Measurements from ENCODE around the gene SLF2. TPM values are rescaled to one million over a fixed set of nuclear protein-coding genes. Genes with fewer than 3 reads are reported as not detected.

The SLF2 gene
- total RNA-seq, 1 experiment from 2014 or later, result 14.3 TPM

- Mint-ChIP-seq H3K9me3 (no peaks in the 10 kb centered on the region), H3K4me1 (peaks cover 31% of the 10 kb centered on the region), H3K27ac (no peak overlapping the region), H3K4me3 (no peak overlapping the region), H3K27me3 (ENCODE audit: low read depth) (peaks cover 34% of the 10 kb centered on the region), H3K36me3 (no peaks in the 10 kb centered on the region)
- ChIA-PET POLR2A (interaction anchor here (0.7 kb wide), 1 partner anchor 303 kb away, joined by 7 read pairs; no protein-coding TSS in a partner anchor), CTCF (interaction anchor here (0.6 to 10.2 kb wide), 14 partner anchors 9 to 365 kb away, joined by 3 to 167 read pairs (median 4); partner anchors contain the start of genes HIF1AN and PAX2)
- no peak for TF ChIP-seq NFYB (CRISPR knock-in tag; conservative IDR thresholded peaks at IDR 0.05; ENCODE audit: low read depth)
- TF ChIP-seq FOXP1 (CRISPR knock-in tag; IDR thresholded peaks at IDR 0.05; ENCODE audit: borderline replicate concordance), result no peak
- no peak for TF ChIP-seq ZBTB43 (CRISPR knock-in tag; IDR thresholded peaks at IDR 0.05)
- no peak for TF ChIP-seq OVOL2 (CRISPR knock-in tag; IDR thresholded peaks at IDR 0.05; ENCODE audit: borderline replicate concordance)
- no peak for TF ChIP-seq MYBL2 (CRISPR knock-in tag; IDR thresholded peaks at IDR 0.05)
- no peak for TF ChIP-seq ATF6 (CRISPR knock-in tag; IDR thresholded peaks at IDR 0.05)
- TF ChIP-seq ZNF512 (CRISPR knock-in tag; IDR thresholded peaks at IDR 0.05; ENCODE audit: borderline replicate concordance), result no peak
- DNase-seq (ENCODE audit: low spot score), result no peak
- no peak for ATAC-seq
Measured at GRCh38 chr10:100873827-100874326, 38.9 kb upstream of the SLF2 start.

- Mint-ChIP-seq H3K4me3 (no peak overlapping the region), H3K36me3 (no peaks in the 10 kb centered on the region), H3K27ac (no peak overlapping the region), H3K27me3 (ENCODE audit: low read depth) (peaks cover 28% of the 10 kb centered on the region), H3K9me3 (no peaks in the 10 kb centered on the region), H3K4me1 (peaks cover 31% of the 10 kb centered on the region)
- DNase-seq (ENCODE audit: low spot score), result no peak
- POLR2A ChIA-PET, result interaction anchor here (0.7 kb wide), 1 partner anchor 304 kb away, joined by 7 read pairs; no protein-coding TSS in a partner anchor
- no peak for ATAC-seq
- TF ChIP-seq ZNF396 (CRISPR knock-in tag; IDR thresholded peaks at IDR 0.05; ENCODE audit: borderline replicate concordance) (no peak), ZNF532 (CRISPR knock-in tag; IDR thresholded peaks at IDR 0.05; ENCODE audit: borderline replicate concordance) (no peak), PRDM15 (CRISPR knock-in tag; IDR thresholded peaks at IDR 0.05) (no peak), FOXP1 (CRISPR knock-in tag; IDR thresholded peaks at IDR 0.05; ENCODE audit: borderline replicate concordance) (no peak), PREB (CRISPR knock-in tag; IDR thresholded peaks at IDR 0.05; ENCODE audit: borderline replicate concordance) (no peak), RORB (CRISPR knock-in tag; IDR thresholded peaks at IDR 0.05) (no peak), ZBTB43 (CRISPR knock-in tag; IDR thresholded peaks at IDR 0.05) (no peak)
- CTCF ChIA-PET, result interaction anchor here (0.6 to 10.2 kb wide), 12 partner anchors 8 to 366 kb away, joined by 3 to 167 read pairs (median 5); partner anchors contain the start of genes HIF1AN and PAX2
Measured at GRCh38 chr10:100874702-100875483, 37.9 kb upstream of the SLF2 start.

Measured in WTC11 (cell line).